Activated naive CD8-positive, alpha-beta T cell treated with anti-CD3 and anti-CD28 coated beads for 36 hours (primary cell): ENCODE measurements around the gene EXPH5. TPM values are rescaled to one million over a fixed set of nuclear protein-coding genes. Genes with fewer than 3 reads are reported as not detected.
"Not testable (repeated sequence)": the region's sequence is repeated elsewhere in the genome, so short reads cannot be mapped to it uniquely, and the experiment has no call there.

Experiments
- DNase-seq: peaks from one replicate; pipeline ENCODE4 v3.0.0; 2021
- H3K27ac Mint-ChIP-seq: one replicate; pipeline ENCODE4 v1.8.0; 2022; ENCODE audit warnings: mild to moderate bottlenecking, moderate library complexity, mixed read lengths
- H3K27me3 Mint-ChIP-seq: one replicate; pipeline ENCODE4 v1.8.0; 2022; ENCODE audit warnings: mild to moderate bottlenecking, mixed read lengths
- H3K36me3 Mint-ChIP-seq: one replicate; pipeline ENCODE4 v1.8.0; 2021; ENCODE audit warnings: mild to moderate bottlenecking, mixed read lengths
- H3K4me1 Mint-ChIP-seq: one replicate; pipeline ENCODE4 v1.8.0; 2021; ENCODE audit warnings: mixed read lengths
- H3K4me3 Mint-ChIP-seq: one replicate; pipeline ENCODE4 v1.8.0; 2022; ENCODE audit warnings: mild to moderate bottlenecking, moderate library complexity, mixed read lengths
- H3K9me3 Mint-ChIP-seq: one replicate; pipeline ENCODE4 v1.8.0; 2022; ENCODE audit warnings: mixed read lengths
- total RNA-seq, 2 experiments: library from RNA; stranded (reverse); gene quantifications; one replicate each; pipeline ENCODE4 v1.2.3, GENCODE V29; 2021

Gene EXPH5, protein sequence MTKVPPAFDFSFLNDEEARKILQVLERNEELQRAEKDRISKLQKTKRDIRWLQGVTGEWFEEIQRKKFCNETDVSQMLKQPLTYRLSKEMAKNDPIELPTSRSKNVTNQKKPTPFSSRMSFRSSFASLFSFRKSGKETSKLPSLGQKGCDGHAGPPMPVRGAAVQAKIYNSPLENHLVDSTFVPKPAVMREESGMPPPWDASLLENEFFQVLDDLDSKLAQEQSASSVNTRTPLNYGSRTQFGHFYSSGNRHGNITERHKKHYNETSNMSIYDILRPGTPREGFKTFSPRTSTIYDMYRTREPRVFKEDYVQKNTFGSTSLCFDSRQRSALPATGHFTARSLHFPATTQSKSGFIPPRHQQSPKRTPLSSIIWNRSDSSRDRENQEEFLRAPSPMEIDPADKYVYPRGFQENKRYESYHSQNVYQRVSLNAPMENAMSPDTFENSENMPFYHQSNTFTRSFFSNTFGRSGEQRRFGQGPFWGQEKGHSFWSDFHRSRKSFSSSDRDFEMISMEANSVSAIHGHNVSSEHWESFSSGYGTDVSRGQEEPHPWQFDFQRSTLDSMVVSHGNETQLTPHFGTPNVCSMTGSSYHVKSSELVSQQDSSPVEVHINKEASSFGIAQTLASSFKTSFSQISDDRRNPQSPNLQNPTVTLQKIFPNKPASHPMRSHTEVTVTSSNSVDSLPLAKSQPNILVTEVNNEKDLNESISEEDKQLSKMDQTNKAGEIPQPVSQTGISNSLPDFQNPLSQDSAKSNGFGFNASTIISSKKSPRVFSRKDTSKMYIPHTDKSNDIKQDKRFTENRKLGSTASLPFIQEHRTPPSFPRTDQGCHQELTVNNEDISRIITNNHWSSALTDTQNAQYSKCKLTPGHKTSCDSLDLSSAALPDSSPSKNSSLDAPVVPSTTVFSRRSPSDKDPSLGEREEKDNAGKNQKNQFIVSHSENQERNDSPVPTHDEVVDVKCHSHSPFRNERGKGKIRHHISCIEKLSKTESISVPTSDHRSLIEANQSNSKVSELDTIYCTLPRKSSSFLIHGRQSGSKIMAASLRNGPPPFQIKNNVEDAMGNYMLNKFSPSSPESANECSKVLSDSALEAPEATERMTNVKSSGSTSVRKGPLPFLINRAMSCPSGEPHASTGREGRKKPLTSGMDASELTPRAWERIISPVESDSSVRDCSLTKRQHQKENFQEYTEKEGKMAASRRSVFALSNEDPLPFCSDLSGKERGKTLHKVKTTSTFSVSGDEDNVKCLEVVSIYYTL (N-terminal part only)
- 1 to 10 TPM; 2.5 to 3.1 TPM for total RNA-seq

DNA sequence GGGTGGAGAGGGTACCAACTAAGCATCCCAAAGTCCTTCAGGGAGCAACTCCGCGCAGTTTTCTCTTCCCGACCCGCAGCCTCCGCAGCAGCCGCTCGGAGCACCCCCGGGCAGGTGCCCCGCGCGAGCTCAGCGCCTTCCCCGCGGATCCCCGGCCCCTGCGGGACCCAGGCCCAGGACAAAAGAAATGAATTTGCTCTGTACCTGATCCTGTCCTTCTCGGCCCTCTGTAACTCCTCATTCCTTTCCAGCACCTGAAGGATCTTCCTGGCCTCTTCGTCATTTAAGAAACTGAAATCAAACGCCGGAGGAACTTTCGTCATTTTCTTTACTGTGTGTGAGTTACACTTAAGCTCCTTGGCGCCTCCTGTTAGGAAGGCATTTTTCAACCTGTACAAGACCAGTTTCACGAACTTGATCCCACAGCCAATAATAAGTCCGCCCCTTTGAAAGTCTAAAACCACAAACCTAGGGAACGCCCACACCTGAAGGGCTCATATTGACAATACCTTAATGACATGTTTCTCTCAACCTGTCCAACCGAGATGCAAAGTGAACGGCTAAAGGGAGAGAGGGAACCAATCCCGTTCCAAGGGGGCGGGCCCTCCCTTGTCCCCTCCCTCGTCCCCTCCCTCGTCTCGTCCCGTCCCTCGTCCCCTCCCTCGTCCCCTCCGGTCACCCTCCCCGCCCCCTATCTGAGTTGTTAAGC, at the start of gene EXPH5:
Gene EXPH5, minus strand, starts transcription at position 555 of the 709 bp plus-strand sequence. Its CDS starts 232 bp downstream, at position 323.
- H3K27ac Mint-ChIP-seq: peak within 1 kb of the TSS; percentile 90
- peak; percentile 83 for DNase-seq
- H3K9me3 Mint-ChIP-seq: no peaks in the 10 kb centered on the region
- peaks cover 7% of the 10 kb centered on the region for H3K27me3 Mint-ChIP-seq
- H3K36me3 Mint-ChIP-seq: peaks cover 5% of the 10 kb centered on the region
- peak within 1 kb of the TSS; percentile 91 for H3K4me3 Mint-ChIP-seq
- H3K4me1 Mint-ChIP-seq: peaks cover 17% of the 10 kb centered on the region

DNA sequence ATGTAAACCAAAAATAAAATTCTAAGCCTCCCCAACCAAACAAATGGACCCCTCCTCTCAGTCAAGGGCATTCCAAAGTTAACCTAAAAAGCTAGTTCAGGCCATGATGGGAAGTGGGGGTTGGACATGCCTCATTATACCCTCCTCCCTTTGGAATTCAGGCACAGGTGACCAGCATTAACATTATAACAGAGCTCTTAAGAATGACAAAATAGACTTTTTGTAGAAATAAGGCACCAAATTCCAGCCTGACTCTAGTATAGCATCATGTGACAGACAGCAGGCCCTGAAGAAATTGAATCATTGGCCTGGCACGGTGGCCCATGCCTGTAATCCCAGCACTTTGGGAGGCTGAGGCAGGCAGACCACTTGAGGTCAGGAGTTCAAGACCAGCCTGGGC, 48.2 kb upstream of the EXPH5 start:
- not testable (repeated sequence) for H3K4me3 Mint-ChIP-seq, H3K4me1 Mint-ChIP-seq, DNase-seq, H3K9me3 Mint-ChIP-seq, H3K27ac Mint-ChIP-seq, H3K36me3 Mint-ChIP-seq, H3K27me3 Mint-ChIP-seq

DNA sequence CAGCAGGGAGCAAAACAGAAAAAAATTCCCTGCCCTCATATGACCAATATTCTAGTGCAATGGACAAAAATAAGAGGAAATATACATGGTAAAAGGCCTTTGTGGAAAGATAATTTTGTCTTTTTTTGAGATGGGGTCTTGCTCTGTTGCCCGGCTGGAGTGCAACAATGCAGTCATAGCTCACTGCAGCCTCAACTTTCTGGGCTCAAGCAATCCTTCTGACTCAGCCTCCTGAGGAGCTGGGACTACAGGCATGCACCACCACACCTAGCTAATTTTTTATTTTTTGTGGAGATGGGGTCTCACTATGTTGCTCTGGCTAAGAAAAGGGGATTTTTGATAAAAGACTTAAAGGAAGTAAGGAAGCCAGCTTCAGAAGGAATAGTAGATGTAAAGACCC, 45.6 kb upstream of the EXPH5 start:
- H3K36me3 Mint-ChIP-seq: no peaks in the 10 kb centered on the region
- H3K4me3 Mint-ChIP-seq: no peak overlapping the region
- no peak for DNase-seq
- no peaks in the 10 kb centered on the region for H3K4me1 Mint-ChIP-seq
- H3K27me3 Mint-ChIP-seq: peaks cover 15% of the 10 kb centered on the region
- no peak overlapping the region for H3K27ac Mint-ChIP-seq
- H3K9me3 Mint-ChIP-seq: no peaks in the 10 kb centered on the region

DNA sequence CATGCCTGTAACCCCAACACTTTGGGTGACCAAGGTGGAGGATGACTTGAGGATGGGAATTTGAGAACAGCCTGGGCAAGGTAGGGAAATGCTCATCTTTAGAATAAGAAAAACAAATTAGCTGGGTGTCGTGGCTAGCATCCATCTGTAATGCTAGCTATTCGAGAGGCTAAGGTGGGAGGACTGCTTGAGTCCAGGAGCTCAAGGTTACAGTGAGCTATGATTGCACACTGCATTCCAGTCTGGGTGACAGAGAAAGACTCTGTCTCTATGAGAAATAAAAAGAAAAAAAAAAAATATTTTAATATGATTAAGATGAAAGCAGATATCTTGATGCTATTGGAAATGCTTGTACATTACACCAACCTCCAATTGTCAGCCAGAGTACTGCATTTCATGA, 42.7 kb upstream of the EXPH5 start:
- Mint-ChIP-seq H3K36me3 (no peaks in the 10 kb centered on the region), H3K4me3 (no peak overlapping the region), H3K4me1 (peaks cover 6% of the 10 kb centered on the region), H3K27me3 (peaks cover 15% of the 10 kb centered on the region), H3K27ac (no peak overlapping the region), H3K9me3 (no peaks in the 10 kb centered on the region)
- DNase-seq: no peak

DNA sequence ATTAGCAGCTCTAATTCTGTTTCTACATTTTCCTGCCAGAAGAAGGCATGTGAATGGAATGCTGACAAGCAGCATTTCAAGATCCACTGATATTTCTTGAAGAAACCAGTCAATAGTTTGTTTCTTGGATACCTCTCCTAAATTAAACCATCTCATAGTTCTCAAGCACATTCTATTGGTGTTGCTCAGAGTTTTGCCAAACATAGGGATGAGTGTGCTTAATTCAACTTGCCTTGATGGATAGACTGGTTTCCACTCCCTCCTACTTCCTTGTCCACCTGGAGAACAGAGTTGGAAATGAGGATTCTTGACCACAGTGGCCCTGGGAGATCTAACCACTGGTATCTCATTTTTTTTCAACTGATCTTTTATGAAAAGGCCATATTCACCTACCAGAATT, 41.5 kb upstream of the EXPH5 start:
- H3K9me3 Mint-ChIP-seq: no peaks in the 10 kb centered on the region
- H3K4me1 Mint-ChIP-seq: peaks cover 6% of the 10 kb centered on the region
- H3K36me3 Mint-ChIP-seq: no peaks in the 10 kb centered on the region
- H3K27me3 Mint-ChIP-seq: peaks cover 15% of the 10 kb centered on the region
- DNase-seq: no peak
- H3K4me3 Mint-ChIP-seq: no peak overlapping the region
- H3K27ac Mint-ChIP-seq: no peak overlapping the region

DNA sequence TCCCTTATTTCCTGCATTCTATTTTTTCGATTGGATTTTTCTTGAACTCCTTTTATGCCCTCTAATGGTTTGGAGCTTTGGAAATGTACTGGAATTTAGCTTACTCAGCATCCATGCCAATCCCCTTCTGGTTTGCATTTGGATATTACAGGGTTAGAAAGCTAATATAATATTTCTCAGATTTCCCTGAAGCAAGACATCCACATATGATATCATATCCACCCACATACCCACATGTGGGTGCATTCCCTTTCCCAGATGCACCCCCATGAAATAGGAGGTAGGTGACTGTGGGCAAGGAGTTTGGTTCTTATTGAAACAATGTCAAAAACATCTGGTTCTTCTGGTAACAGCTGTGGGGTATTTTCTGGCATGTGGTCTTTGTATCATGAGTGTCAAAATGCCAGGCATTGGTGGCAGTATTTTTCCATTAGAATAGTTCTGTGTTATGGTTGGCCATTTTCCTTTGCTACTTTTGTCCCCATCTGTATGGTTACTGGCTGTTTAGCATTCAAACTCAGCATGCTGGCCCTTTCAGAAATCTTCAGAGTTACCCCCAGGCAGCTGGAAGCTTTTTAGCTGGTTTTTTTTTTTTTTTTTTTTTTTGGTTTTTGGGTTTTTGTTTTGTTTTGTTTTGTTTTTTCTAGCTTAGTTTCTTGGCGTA, 38.6 kb upstream of the EXPH5 start:
- peaks cover 18% of the 10 kb centered on the region for H3K27me3 Mint-ChIP-seq
- peaks cover 6% of the 10 kb centered on the region for H3K4me1 Mint-ChIP-seq
- H3K9me3 Mint-ChIP-seq: no peaks in the 10 kb centered on the region
- no peak overlapping the region for H3K4me3 Mint-ChIP-seq
- DNase-seq: no peak
- no peaks in the 10 kb centered on the region for H3K36me3 Mint-ChIP-seq
- H3K27ac Mint-ChIP-seq: no peak overlapping the region

DNA sequence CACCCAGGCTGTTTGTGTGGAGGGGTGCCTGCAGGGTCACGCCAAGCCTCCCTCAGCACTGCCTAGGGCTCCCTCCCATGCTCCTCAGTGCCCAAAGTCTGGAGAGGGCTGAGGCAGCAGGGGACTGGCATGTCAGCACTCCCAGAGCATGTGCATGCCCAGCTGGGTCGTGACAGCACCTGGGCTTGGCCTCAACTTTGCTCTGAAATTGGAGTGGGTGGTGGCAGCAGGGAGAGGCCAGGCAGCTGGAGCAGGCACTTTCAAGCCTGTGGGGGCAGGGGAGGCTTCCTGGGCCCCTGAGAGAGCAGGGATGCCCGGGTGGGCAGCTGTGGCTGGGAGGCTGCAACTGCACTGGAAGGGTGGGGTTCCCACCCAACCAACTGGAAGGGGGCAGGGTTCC, 35.7 kb upstream of the EXPH5 start:
- H3K36me3 Mint-ChIP-seq: no peaks in the 10 kb centered on the region
- no peak overlapping the region for H3K4me3 Mint-ChIP-seq
- no peaks in the 10 kb centered on the region for H3K9me3 Mint-ChIP-seq
- H3K4me1 Mint-ChIP-seq: peaks cover 14% of the 10 kb centered on the region
- no peak for DNase-seq
- peaks cover 9% of the 10 kb centered on the region for H3K27me3 Mint-ChIP-seq
- no peak overlapping the region for H3K27ac Mint-ChIP-seq

DNA sequence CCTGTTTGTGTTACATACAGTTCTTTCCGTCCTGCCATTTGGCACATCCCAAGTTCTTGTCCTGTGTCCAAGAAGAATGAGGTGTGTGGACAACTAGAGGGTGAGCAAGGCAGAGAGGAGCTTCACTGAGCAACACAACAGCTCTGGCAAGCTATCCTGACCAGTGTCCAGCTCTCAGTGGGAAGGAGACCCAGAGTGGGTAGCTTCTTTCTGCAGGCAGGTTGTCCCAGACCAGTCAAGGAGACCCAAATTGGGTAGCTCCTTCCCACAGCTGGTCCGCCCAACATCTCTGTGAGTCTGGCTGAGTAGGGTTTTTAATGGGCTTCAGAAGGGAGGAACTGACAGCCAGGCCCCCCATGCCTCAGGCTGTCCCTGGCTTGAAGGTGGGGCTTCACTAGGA, 35.2 kb upstream of the EXPH5 start:
- Mint-ChIP-seq H3K4me3 (no peak overlapping the region), H3K27me3 (peaks cover 8% of the 10 kb centered on the region), H3K36me3 (no peaks in the 10 kb centered on the region), H3K9me3 (no peaks in the 10 kb centered on the region), H3K4me1 (peaks cover 16% of the 10 kb centered on the region), H3K27ac (no peak overlapping the region)
- DNase-seq: no peak

DNA sequence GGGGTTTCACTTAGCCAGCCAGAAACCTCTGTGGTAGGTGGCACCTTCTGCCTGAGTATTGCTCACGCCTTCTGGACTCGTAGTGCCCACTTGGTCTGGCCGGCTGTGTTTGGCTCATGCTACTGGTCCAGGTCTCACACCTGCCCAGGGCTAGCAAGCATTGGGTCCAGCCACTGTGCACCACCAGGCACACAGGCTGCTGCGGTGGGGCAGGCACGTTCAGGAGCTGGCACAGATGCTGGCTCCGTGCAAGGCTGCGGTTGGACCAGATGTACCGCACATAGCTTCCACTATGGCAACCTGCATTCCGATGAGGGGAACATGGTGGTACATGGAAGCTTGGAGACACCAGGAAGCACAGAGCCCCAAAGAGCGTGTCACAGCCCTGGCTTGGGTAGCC, 34.8 kb upstream of the EXPH5 start:
- Mint-ChIP-seq H3K4me1 (peaks cover 16% of the 10 kb centered on the region), H3K9me3 (no peaks in the 10 kb centered on the region), H3K36me3 (no peaks in the 10 kb centered on the region), H3K4me3 (no peak overlapping the region), H3K27me3 (peaks cover 8% of the 10 kb centered on the region), H3K27ac (no peak overlapping the region)
- no peak for DNase-seq

DNA sequence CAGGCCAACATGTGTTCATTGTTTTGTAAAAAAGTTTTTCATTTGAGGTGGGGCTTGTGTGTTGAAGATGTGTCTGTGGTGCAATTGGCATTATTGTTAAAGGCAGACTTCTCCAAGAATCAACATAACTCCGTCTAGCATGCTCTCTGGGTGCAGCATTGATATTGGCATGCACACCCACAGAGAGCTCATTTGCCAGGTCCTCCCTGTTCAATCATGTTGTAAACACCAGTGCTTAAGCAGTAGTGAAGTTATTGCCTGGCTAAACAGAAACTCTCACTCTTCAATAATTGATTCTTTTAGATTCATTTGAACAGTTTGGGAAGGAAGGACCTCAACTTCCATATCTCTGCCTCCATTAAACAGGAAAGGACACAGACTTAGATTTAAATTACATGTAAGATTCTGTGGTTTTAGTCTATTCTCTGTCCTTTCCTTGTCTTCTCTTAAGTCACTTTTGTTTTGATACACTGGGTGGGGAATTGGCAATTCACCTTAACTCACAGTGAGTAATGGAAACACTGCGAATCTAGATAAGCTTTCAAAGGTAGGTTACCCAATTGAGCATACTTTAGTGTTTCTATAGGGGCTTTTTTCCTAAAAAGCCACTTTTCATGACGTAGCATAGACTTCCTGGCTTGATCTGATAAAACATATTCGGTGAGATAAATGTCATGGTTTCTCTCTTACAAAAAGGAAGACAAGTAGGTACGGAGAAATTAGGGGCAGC, 30.8 kb upstream of the EXPH5 start:
- H3K4me3 Mint-ChIP-seq: no peak overlapping the region
- no peak for DNase-seq
- H3K4me1 Mint-ChIP-seq: peaks cover 21% of the 10 kb centered on the region
- H3K27ac Mint-ChIP-seq: no peak overlapping the region
- H3K27me3 Mint-ChIP-seq: peaks cover 8% of the 10 kb centered on the region
- H3K9me3 Mint-ChIP-seq: no peaks in the 10 kb centered on the region
- no peaks in the 10 kb centered on the region for H3K36me3 Mint-ChIP-seq

DNA sequence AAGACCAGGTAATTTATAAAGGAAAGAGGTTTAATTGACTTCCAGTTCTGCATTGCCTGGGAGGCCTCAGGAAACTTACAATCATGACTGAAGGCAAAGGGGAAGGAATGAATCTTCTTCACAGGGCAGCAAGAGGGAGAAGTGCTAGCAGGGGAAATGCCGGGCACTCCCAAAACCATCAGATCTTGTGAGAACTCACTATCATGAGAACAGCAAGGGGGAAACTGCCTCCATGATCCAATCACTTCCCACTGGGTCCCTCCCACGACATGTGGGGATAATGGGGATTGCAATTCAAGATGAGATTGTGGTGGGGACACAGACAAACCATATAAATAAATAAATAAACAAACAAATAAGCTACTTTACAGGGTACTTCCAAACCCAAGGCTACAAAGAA, 28.8 kb upstream of the EXPH5 start:
- Mint-ChIP-seq H3K9me3 (no peaks in the 10 kb centered on the region), H3K4me1 (peaks cover 21% of the 10 kb centered on the region), H3K27me3 (peaks cover 7% of the 10 kb centered on the region), H3K36me3 (no peaks in the 10 kb centered on the region), H3K4me3 (no peak overlapping the region), H3K27ac (no peak overlapping the region)
- no peak for DNase-seq

DNA sequence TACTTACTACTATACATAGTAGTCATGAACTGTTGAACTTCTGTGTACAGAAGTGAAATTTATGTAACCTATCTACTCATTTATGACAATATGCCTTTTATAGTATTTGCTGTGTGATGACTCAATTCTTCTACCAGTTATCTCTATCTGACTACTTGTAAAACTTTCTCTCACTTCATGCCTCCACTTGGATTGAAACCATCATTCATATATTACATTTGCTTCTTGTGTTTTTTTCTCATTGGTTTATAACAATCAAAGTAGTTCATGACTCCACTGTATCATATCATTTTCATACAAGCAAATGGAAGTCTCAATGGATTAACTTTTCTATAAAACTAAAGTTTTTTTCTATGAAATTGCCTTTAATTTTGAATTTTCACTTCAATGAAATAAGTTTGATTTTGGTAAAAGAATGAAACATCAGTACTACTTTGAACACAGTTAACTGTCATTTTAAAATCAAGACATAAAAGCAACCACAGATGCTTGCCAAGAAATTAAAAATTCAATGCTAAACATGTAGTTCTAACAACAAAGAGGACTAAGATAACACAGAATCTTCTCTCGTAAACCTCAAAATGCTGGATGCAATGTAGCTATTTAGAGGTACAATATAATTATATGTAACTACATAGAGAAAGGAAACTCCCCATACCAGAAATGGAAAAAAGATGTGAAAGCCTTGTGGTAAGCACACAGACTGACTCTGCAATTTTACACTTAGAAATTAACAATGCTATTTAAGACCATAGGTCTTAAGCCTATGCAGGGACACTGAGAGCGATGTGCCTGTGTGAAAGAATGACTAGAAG, 27.6 kb upstream of the EXPH5 start:
- H3K9me3 Mint-ChIP-seq: no peaks in the 10 kb centered on the region
- no peaks in the 10 kb centered on the region for H3K36me3 Mint-ChIP-seq
- H3K4me1 Mint-ChIP-seq: peaks cover 21% of the 10 kb centered on the region
- peak overlapping the region; percentile 22 for H3K4me3 Mint-ChIP-seq
- H3K27ac Mint-ChIP-seq: no peak overlapping the region
- peaks cover 12% of the 10 kb centered on the region for H3K27me3 Mint-ChIP-seq
- no peak for DNase-seq

DNA sequence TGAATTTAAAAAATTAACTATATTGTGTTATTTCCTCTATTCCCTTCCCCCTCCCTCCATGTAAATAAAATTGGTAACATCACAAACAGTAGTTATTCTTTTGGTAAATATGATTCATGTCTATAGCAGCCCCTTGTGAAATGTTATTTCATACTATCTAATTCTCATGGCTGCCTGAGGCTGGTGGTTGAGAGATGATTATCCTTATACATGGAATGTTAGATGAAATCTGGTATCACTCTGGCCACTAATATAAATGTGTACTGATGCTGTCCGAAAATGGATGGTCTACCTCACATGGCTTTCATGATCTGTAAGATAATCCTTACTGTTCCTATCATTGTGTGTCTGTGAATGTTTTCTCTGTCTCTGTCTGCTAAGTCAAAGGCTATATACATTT, 25.0 kb upstream of the EXPH5 start:
- no peak for DNase-seq
- no peaks in the 10 kb centered on the region for H3K9me3 Mint-ChIP-seq
- no peak overlapping the region for H3K27ac Mint-ChIP-seq
- H3K4me1 Mint-ChIP-seq: peaks cover 11% of the 10 kb centered on the region
- H3K4me3 Mint-ChIP-seq: no peak overlapping the region
- H3K27me3 Mint-ChIP-seq: peaks cover 12% of the 10 kb centered on the region
- H3K36me3 Mint-ChIP-seq: no peaks in the 10 kb centered on the region
